K562 (cell line): ENCODE data around the gene CLIC1. TPM values are rescaled to one million over a fixed set of nuclear protein-coding genes. Genes with fewer than 3 reads are reported as not detected.

Experiments
- ADNP ChIP-seq: fragments of 200-800 bp; sonication (Bioruptor generic); IDR thresholded peaks from 2 replicates; pipeline ENCODE4 v1.6.1; 2016; ENCODE audit warnings: missing genetic modification characterization, missing compliant biosample characterization
- ATF6 ChIP-seq: sonication (generic); formaldehyde crosslinking; IDR thresholded peaks from 2 replicates; pipeline ENCODE4 v1.4.0; 2020; ENCODE audit warnings: mild to moderate bottlenecking, missing genetic modification reagents
- BRCA1 ChIP-seq, 2 experiments: fragments of 450-650 bp in 1 of 2; sonication (generic) in 1 of 2; formaldehyde crosslinking in 1 of 2; IDR thresholded peaks; 2 replicates each; pipeline versions ENCODE4 v1.5.0 to v1.6.1; 2017 to 2020; ENCODE audit warnings: mild to moderate bottlenecking in 1 of 2, missing genetic modification reagents in 1 of 2
- C11orf30 ChIP-seq: fragments of 450-650 bp; IDR thresholded peaks from 2 replicates; pipeline ENCODE4 v1.6.1; 2016; ENCODE audit warnings: low read depth, mild to moderate bottlenecking
- ETV1 ChIP-seq: fragments of 450-650 bp; conservative IDR thresholded peaks from 2 replicates; pipeline ENCODE4 v1.6.1; 2016; ENCODE audit warnings: missing genetic modification characterization, control low read depth, low read depth, missing compliant biosample characterization
- HDAC8 ChIP-seq: fragments of 450-650 bp; IDR thresholded peaks from 2 replicates; pipeline ENCODE4 v1.6.1; 2016; ENCODE audit warnings: mild to moderate bottlenecking, missing genetic modification characterization, moderate library complexity, missing compliant biosample characterization
- HNRNPH1 ChIP-seq: fragments of 200-400 bp; formaldehyde crosslinking; optimal IDR thresholded peaks from 2 replicates; pipeline ENCODE3; 2017; ENCODE audit warnings: low read depth, mild to moderate bottlenecking, low read length, moderate library complexity
- LARP7 ChIP-seq: fragments of 450-650 bp; IDR thresholded peaks from 2 replicates; pipeline ENCODE4 v1.6.1; 2016
- MEIS2 ChIP-seq: fragments of 450-650 bp; IDR thresholded peaks from 2 replicates; pipeline ENCODE4 v1.6.1; 2014; ENCODE audit warnings: mild to moderate bottlenecking; ENCODE audit not compliant: partially characterized antibody
- POLR2B ChIP-seq: fragments of 450-650 bp; IDR thresholded peaks from 2 replicates; pipeline ENCODE4 v1.6.1; 2018; ENCODE audit warnings: low read depth; ENCODE audit not compliant: partially characterized antibody
- RFX1 ChIP-seq: fragments of 450-650 bp; IDR thresholded peaks from 2 replicates; pipeline ENCODE4 v1.6.1; 2016; ENCODE audit warnings: mild to moderate bottlenecking, moderate library complexity
- SMARCA5 ChIP-seq: fragments of 450-650 bp; IDR thresholded peaks from 2 replicates; pipeline ENCODE4 v1.6.1; 2016
- ZBTB1 ChIP-seq: sonication (generic); formaldehyde crosslinking; IDR thresholded peaks from 2 replicates; pipeline ENCODE4 v1.8.1; 2023; ENCODE audit warnings: missing genetic modification reagents, low read depth, mild to moderate bottlenecking, borderline replicate concordance
- ZNF174 ChIP-seq: fragments of 250-450 bp; sonication (Bioruptor Pico); IDR thresholded peaks from 2 replicates; pipeline ENCODE4 v1.4.0; 2020; ENCODE audit warnings: mild to moderate bottlenecking
- ZNF24 ChIP-seq: fragments of 450-650 bp; IDR thresholded peaks from 2 replicates; pipeline ENCODE4 v1.6.1; 2016
- ZNF518B ChIP-seq: fragments of 250-450 bp; sonication (Bioruptor Pico); IDR thresholded peaks from 2 replicates; pipeline ENCODE4 v1.5.0; 2021; ENCODE audit warnings: mild to moderate bottlenecking, moderate library complexity
- ZNF717 ChIP-seq: fragments of 250-450 bp; sonication (Bioruptor Pico); IDR thresholded peaks from 2 replicates; pipeline ENCODE4 v1.5.0; 2021
- ZNF778 ChIP-seq: fragments of 450-650 bp; formaldehyde crosslinking; IDR thresholded peaks from 2 replicates; pipeline ENCODE4 v1.4.0; 2020; ENCODE audit warnings: mild to moderate bottlenecking, moderate library complexity
- ZNF785 ChIP-seq: fragments of 250-450 bp; sonication (Bioruptor Pico); IDR thresholded peaks from 2 replicates; pipeline ENCODE4 v1.4.0; 2020; ENCODE audit warnings: mild to moderate bottlenecking
- polyA plus RNA-seq, 8 experiments: library from polyadenylated mRNA; depleted of rRNA in 4 of 8; stranded (reverse) in 5 of 8; unstranded in 3 of 8; fragments of >200 nt; fragmentation: Nextera tagmentation in 2 of 8; fragmentation: Illumina TruSeq in 1 of 8; extraction: Ambion mirVana in 2 of 8; extraction: Trizol in 1 of 8; gene quantifications; 2 replicates each; pipeline versions ENCODE4 v1.2.1 to v1.2.3, GENCODE V29; 2011 to 2014; ENCODE audit warnings: inconsistent platforms in 1 of 8, missing spikeins in 1 of 8
- total RNA-seq, 7 experiments: library from RNA; depleted of rRNA in 6 of 7; stranded (reverse); fragments of >200 nt in 6 of 7; fragmentation: Illumina TruSeq in 2 of 7; extraction: Trizol in 2 of 7; gene quantifications; 2 replicates each; pipeline versions ENCODE4 v1.2.1 to v1.2.3, GENCODE V29; 2011 to 2021; ENCODE audit warnings: low replicate concordance in 1 of 7
- TF ChIP-seq, protein P1 (sequence below), 3 experiments: fragments of 200-800 bp in 1 of 3; sonication (Bioruptor generic) in 1 of 3; sonication (generic) in 1 of 3; formaldehyde crosslinking in 1 of 3; IDR thresholded peaks; 2 replicates each; pipeline versions ENCODE4 v1.6.1 to v1.8.0; 2016 to 2022; ENCODE audit warnings: mild to moderate bottlenecking in 2 of 3, missing compliant biosample characterization in 2 of 3, missing genetic modification characterization in 2 of 3, missing genetic modification reagents in 1 of 3
- TF ChIP-seq, protein P2 (sequence below): fragments of 250-450 bp; sonication (Bioruptor Pico); IDR thresholded peaks from 2 replicates; pipeline ENCODE4 v1.4.0; 2020; ENCODE audit warnings: mild to moderate bottlenecking, moderate library complexity

The CLIC1 gene
- total and polyA plus RNA-seq, 9 of the 15 experiments (the other 6 are each of a cell fraction or from before 2014, with no cell fraction given) = 1,267 to 2,419 (median 1,808) TPM

GRCh38 chr6:31729979-31730630 is 6.2 kb downstream of the CLIC1 start (continued):
- peak; percentile 89; the same call in 1 of the 2 replicates for TF ChIP-seq ZNF174
- TF ChIP-seq, protein P1, sequence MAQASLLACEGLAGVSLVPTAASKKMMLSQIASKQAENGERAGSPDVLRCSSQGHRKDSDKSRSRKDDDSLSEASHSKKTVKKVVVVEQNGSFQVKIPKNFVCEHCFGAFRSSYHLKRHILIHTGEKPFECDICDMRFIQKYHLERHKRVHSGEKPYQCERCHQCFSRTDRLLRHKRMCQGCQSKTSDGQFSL (CRISPR knock-in tag; IDR thresholded peaks at IDR 0.05) = no peak
- TF ChIP-seq, protein P1 (tag; IDR thresholded peaks at IDR 0.05) = peak in 1 of 2 experiments; percentile 78; a peak in 2 of 4 replicates
- no peak for TF ChIP-seq ZBTB1
- TF ChIP-seq MEIS2 = no peak
- TF ChIP-seq ETV1 = no peak; the same call in 1 of the 2 replicates
- 0 out of 2 replicates have a peak, but pooled peaks have one; percentile 10 for TF ChIP-seq ATF6 (CRISPR knock-in tag)
- no peak for TF ChIP-seq RFX1
- peak; percentile 75; the same call in 1 of the 2 replicates for TF ChIP-seq ZNF778 (CRISPR knock-in tag)
- TF ChIP-seq, protein P2, sequence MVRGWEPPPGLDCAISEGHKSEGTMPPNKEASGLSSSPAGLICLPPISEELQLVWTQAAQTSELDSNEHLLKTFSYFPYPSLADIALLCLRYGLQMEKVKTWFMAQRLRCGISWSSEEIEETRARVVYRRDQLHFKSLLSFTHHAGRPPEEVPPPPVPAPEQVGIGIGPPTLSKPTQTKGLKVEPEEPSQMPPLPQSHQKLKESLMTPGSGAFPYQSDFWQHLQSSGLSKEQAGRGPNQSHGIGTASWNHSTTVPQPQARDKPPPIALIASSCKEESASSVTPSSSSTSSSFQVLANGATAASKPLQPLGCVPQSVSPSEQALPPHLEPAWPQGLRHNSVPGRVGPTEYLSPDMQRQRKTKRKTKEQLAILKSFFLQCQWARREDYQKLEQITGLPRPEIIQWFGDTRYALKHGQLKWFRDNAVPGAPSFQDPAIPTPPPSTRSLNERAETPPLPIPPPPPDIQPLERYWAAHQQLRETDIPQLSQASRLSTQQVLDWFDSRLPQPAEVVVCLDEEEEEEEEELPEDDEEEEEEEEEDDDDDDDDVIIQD = 0 out of 2 replicates have a peak, but pooled peaks have one; percentile 68
- peak; percentile 99 for TF ChIP-seq POLR2B
- TF ChIP-seq ZNF518B = peak; percentile 95
- TF ChIP-seq ADNP (tag) = no peak
- TF ChIP-seq BRCA1 (IDR thresholded peaks at IDR 0.05) = no peak
- no peak for TF ChIP-seq BRCA1 (CRISPR knock-in tag; IDR thresholded peaks at IDR 0.05)
- no peak for TF ChIP-seq SMARCA5
- TF ChIP-seq HNRNPH1 = no peak
- no peak for TF ChIP-seq ZNF24
- no peak for TF ChIP-seq ZNF785 (CRISPR knock-in tag)
- TF ChIP-seq ZNF717 (CRISPR knock-in tag) = peak; percentile 98
- TF ChIP-seq HDAC8 (tag) = 0 out of 2 replicates have a peak, but pooled peaks have one; percentile 15
- TF ChIP-seq LARP7 = peak; percentile 63; the same call in 1 of the 2 replicates
- no peak for TF ChIP-seq C11orf30
